Liver (tissue), 3 donors: ENCODE measurements around the gene B3GALT4.

Experiments used
- ATF3 ChIP-seq: IDR thresholded peaks from 2 replicates; pipeline ENCODE4 v1.6.1; 2016; ENCODE audit warnings: antibody characterized with exemption
- CTCF ChIP-seq: fragments of 150-350 bp; IDR thresholded peaks from 2 replicates; pipeline ENCODE4 v1.5.1; 2017; ENCODE audit warnings: improper control_type of control experiment, low read depth, low read length; ENCODE audit not compliant: missing input control
- GABPA ChIP-seq, 2 donors: IDR thresholded peaks in 1 of 2; conservative IDR thresholded peaks in 1 of 2; 2 replicates each; pipeline ENCODE4 v1.6.1; 2016; ENCODE audit warnings: antibody characterized with exemption in 2 of 2, mild to moderate bottlenecking in 1 of 2, moderate library complexity in 1 of 2
- JUND ChIP-seq, 2 donors: IDR thresholded peaks; 2 replicates each; pipeline ENCODE4 v1.6.1; 2016; ENCODE audit warnings: antibody characterized with exemption in 2 of 2
- MAX ChIP-seq: IDR thresholded peaks from 2 replicates; pipeline ENCODE4 v1.6.1; 2016; ENCODE audit warnings: antibody characterized with exemption
- RAD21 ChIP-seq, 2 donors: IDR thresholded peaks; 2 replicates each; pipeline ENCODE4 v1.6.1; 2016; ENCODE audit warnings: antibody characterized with exemption in 2 of 2, mild to moderate bottlenecking in 2 of 2
- REST ChIP-seq: IDR thresholded peaks from 2 replicates; pipeline ENCODE4 v1.6.1; 2016; ENCODE audit warnings: antibody characterized with exemption, mild to moderate bottlenecking
- RXRA ChIP-seq, 2 donors: IDR thresholded peaks; 2 replicates each; pipeline ENCODE4 v1.6.1; 2017 to 2018; ENCODE audit warnings: antibody characterized with exemption in 2 of 2, mild to moderate bottlenecking in 1 of 2
- SP1 ChIP-seq: IDR thresholded peaks from 2 replicates; pipeline ENCODE4 v1.6.1; 2018; ENCODE audit warnings: antibody characterized with exemption, mild to moderate bottlenecking
- TAF1 ChIP-seq: conservative IDR thresholded peaks from 2 replicates; pipeline ENCODE4 v1.6.1; 2016; ENCODE audit warnings: antibody characterized with exemption, mild to moderate bottlenecking
- YY1 ChIP-seq: IDR thresholded peaks from 2 replicates; pipeline ENCODE4 v1.6.1; 2016; ENCODE audit warnings: antibody characterized with exemption, mild to moderate bottlenecking
- ZBTB33 ChIP-seq: IDR thresholded peaks from 2 replicates; pipeline ENCODE4 v1.6.1; 2016; ENCODE audit warnings: antibody characterized with exemption
- donor health status: healthy.
- donor health status: healthy.

- TF ChIP-seq YY1 (no peak), CTCF (no peak), GABPA (IDR thresholded peaks at IDR 0.05 in 1 of 2, conservative IDR thresholded peaks at IDR 0.05 in 1 of 2) (no peak), MAX (no peak), TAF1 (no peak), JUND (IDR thresholded peaks at IDR 0.05) (no peak), RXRA (IDR thresholded peaks at IDR 0.05) (no peak), REST (no peak), SP1 (no peak), ZBTB33 (no peak), ATF3 (no peak), RAD21 (IDR thresholded peaks at IDR 0.05) (no peak)
Observed at GRCh38 chr6:33277663-33278391, 904 bp downstream of the B3GALT4 start.
